ENCODE results near the gene SPATS2.
A peak's percentile ranks its signal among the peaks of the same experiment; 100 is the strongest.

Gene SPATS2

GRCh38 chr12:49537752-49538509 is 170.7 kb downstream of the SPATS2 start:
- Mint-ChIP-seq H3K9me3 (no peaks in the 10 kb centered on the region), H3K27ac (no peak overlapping the region), H3K36me3 (no peaks in the 10 kb centered on the region), H3K4me3 (peak overlapping the region; percentile 73), H3K4me1 (peaks cover 6% of the 10 kb centered on the region)
- DNase-seq (ENCODE audit: low spot score in 2 of 2) (no peak), ATAC-seq (peak; percentile 9)

GRCh38 chr12:49538510-49539403 is 171.5 kb downstream of the SPATS2 start, which contains the start of gene KCNH3:
TSS of gene KCNH3 (plus strand) at chr12:49539030. CDS start at chr12:49539417, 387 bp downstream.
- ATAC-seq (peak; percentile 86), DNase-seq (ENCODE audit: low spot score in 2 of 2) (peak; percentile 64 to 85)
- no peaks in the 10 kb centered on the region for H3K9me3 Mint-ChIP-seq
- no peaks in the 10 kb centered on the region for H3K36me3 Mint-ChIP-seq
- H3K4me1 Mint-ChIP-seq: peaks cover 6% of the 10 kb centered on the region
- peak within 1 kb of the TSS; percentile 63 for H3K27ac Mint-ChIP-seq
- H3K4me3 Mint-ChIP-seq: peak within 1 kb of the TSS; percentile 73

- DNase-seq (ENCODE audit: low spot score in 2 of 2) (no peak), ATAC-seq (no peak)
- H3K27ac Mint-ChIP-seq: peak overlapping the region; percentile 63
- no peaks in the 10 kb centered on the region for H3K36me3 Mint-ChIP-seq
- H3K4me3 Mint-ChIP-seq: peak overlapping the region; percentile 48
- no peaks in the 10 kb centered on the region for H3K9me3 Mint-ChIP-seq
- peaks cover 6% of the 10 kb centered on the region for H3K4me1 Mint-ChIP-seq
Measured at GRCh38 chr12:49539406-49540228, 172.4 kb downstream of the SPATS2 start.

- peak overlapping the region; percentile 63 for H3K27ac Mint-ChIP-seq
- DNase-seq (ENCODE audit: low spot score in 2 of 2) (no peak), ATAC-seq (no peak)
- no peaks in the 10 kb centered on the region for H3K36me3 Mint-ChIP-seq
- peak overlapping the region; percentile 48 for H3K4me3 Mint-ChIP-seq
- no peaks in the 10 kb centered on the region for H3K9me3 Mint-ChIP-seq
- H3K4me1 Mint-ChIP-seq: peaks cover 6% of the 10 kb centered on the region
Measured at GRCh38 chr12:49540229-49541139, 173.2 kb downstream of the SPATS2 start.

GRCh38 chr12:49541140-49541861 is 174.0 kb downstream of the SPATS2 start:
- H3K4me3 Mint-ChIP-seq: no peak overlapping the region
- H3K4me1 Mint-ChIP-seq: peaks cover 6% of the 10 kb centered on the region
- DNase-seq (ENCODE audit: low spot score in 2 of 2) (no peak), ATAC-seq (no peak)
- no peaks in the 10 kb centered on the region for H3K36me3 Mint-ChIP-seq
- no peaks in the 10 kb centered on the region for H3K9me3 Mint-ChIP-seq
- no peak overlapping the region for H3K27ac Mint-ChIP-seq

- Mint-ChIP-seq H3K36me3 (no peaks in the 10 kb centered on the region), H3K4me1 (peaks cover 6% of the 10 kb centered on the region), H3K9me3 (no peaks in the 10 kb centered on the region), H3K4me3 (no peak overlapping the region), H3K27ac (no peak overlapping the region)
- ATAC-seq (no peak), DNase-seq (ENCODE audit: low spot score in 2 of 2) (no peak)
Measured at GRCh38 chr12:49541911-49542505, 174.7 kb downstream of the SPATS2 start.

- Mint-ChIP-seq H3K4me3 (no peak overlapping the region), H3K4me1 (peaks cover 6% of the 10 kb centered on the region), H3K36me3 (no peaks in the 10 kb centered on the region), H3K9me3 (no peaks in the 10 kb centered on the region), H3K27ac (no peak overlapping the region)
- ATAC-seq: no peak
- DNase-seq (ENCODE audit: low spot score in 2 of 2): no peak
Measured at GRCh38 chr12:49542592-49543160, 175.4 kb downstream of the SPATS2 start.

- Mint-ChIP-seq H3K36me3 (no peaks in the 10 kb centered on the region), H3K27ac (no peak overlapping the region), H3K4me1 (peaks cover 11% of the 10 kb centered on the region), H3K4me3 (no peak overlapping the region), H3K9me3 (no peaks in the 10 kb centered on the region)
- ATAC-seq: no peak
- no peak for DNase-seq (ENCODE audit: low spot score in 2 of 2)
Measured at GRCh38 chr12:49543221-49543913, 176.1 kb downstream of the SPATS2 start.

GRCh38 chr12:49543914-49544815 is 176.9 kb downstream of the SPATS2 start:
- H3K4me3 Mint-ChIP-seq: no peak overlapping the region
- ATAC-seq: no peak
- H3K4me1 Mint-ChIP-seq: peaks cover 17% of the 10 kb centered on the region
- H3K9me3 Mint-ChIP-seq: no peaks in the 10 kb centered on the region
- DNase-seq (ENCODE audit: low spot score in 2 of 2): no peak
- H3K27ac Mint-ChIP-seq: no peak overlapping the region
- H3K36me3 Mint-ChIP-seq: no peaks in the 10 kb centered on the region

GRCh38 chr12:49545815-49546214 is 178.6 kb downstream of the SPATS2 start:
- Mint-ChIP-seq H3K4me1 (peaks cover 17% of the 10 kb centered on the region), H3K27ac (peak overlapping the region; percentile 67), H3K36me3 (no peaks in the 10 kb centered on the region), H3K9me3 (no peaks in the 10 kb centered on the region), H3K4me3 (no peak overlapping the region)
- no peak for DNase-seq (ENCODE audit: low spot score in 2 of 2)
- ATAC-seq: no peak

- Mint-ChIP-seq H3K4me3 (no peak overlapping the region), H3K27ac (no peak overlapping the region), H3K9me3 (no peaks in the 10 kb centered on the region), H3K36me3 (no peaks in the 10 kb centered on the region), H3K4me1 (peaks cover 13% of the 10 kb centered on the region)
- ATAC-seq: no peak
- no peak for DNase-seq (ENCODE audit: low spot score in 2 of 2)
Measured at GRCh38 chr12:49546481-49546880, 179.2 kb downstream of the SPATS2 start.

- Mint-ChIP-seq H3K9me3 (no peaks in the 10 kb centered on the region), H3K36me3 (no peaks in the 10 kb centered on the region), H3K27ac (no peak overlapping the region), H3K4me1 (peaks cover 12% of the 10 kb centered on the region), H3K4me3 (no peak overlapping the region)
- ATAC-seq (peak; percentile 31), DNase-seq (ENCODE audit: low spot score in 2 of 2) (no peak)
Measured at GRCh38 chr12:49547090-49547690, 179.9 kb downstream of the SPATS2 start.
